ENCODE data around the gene RHOT2. TPM values are rescaled to one million over a fixed set of nuclear protein-coding genes. Genes with fewer than 3 reads are reported as not detected.

Gene RHOT2
- total and polyA plus RNA-seq, 10 of the 15 experiments (the other 5 are each of a cell fraction or from before 2014, with no cell fraction given), result 3.7 to 174 (median 69.8) TPM

GRCh38 chr16:717450-718245 is 49.7 kb downstream of the RHOT2 start:
- Histone ChIP-seq H4K20me1 (ENCODE audit: control insufficient read depth, insufficient read depth) (0 out of 2 replicates have a peak, but pooled peaks cover 2% of the 10 kb centered on the region), H3K79me2 (ENCODE audit: control insufficient read depth, insufficient read depth, low read length) (no peaks in the 10 kb centered on the region; the same call in 1 of the 2 replicates), H3K27ac (ENCODE audit: control insufficient read depth, insufficient read depth) (no peak overlapping the region), H3K36me3 (ENCODE audit: control insufficient read depth in 2 of 2, insufficient read depth in 2 of 2, low read length in 1 of 2) (no peaks in the 10 kb centered on the region), H3K4me3 (no peak overlapping the region), H3K9ac (ENCODE audit: control insufficient read depth, insufficient read depth, low read length) (no peak overlapping the region), H3K27me3 (replicated peaks in 1 of 2; ENCODE audit: control insufficient read depth in 2 of 2, insufficient read depth in 2 of 2, low read length in 1 of 2) (no peaks in the 10 kb centered on the region), H3K4me2 (ENCODE audit: control insufficient read depth, insufficient read depth) (no peak overlapping the region), H3K4me1 (ENCODE audit: control insufficient read depth, insufficient read depth, low read length) (peaks cover 10% of the 10 kb centered on the region), H3K9me3 (replicated peaks; ENCODE audit: control insufficient read depth, insufficient read depth, low read length) (no peaks in the 10 kb centered on the region), H2AFZ (ENCODE audit: control insufficient read depth, low read depth, low read length) (no peak overlapping the region)
- BruUV-seq (replicated peaks), result no TSS peak
- RAD21 ChIA-PET (ENCODE audit: unreplicated experiment), result no interaction called here
- DNase-seq (ENCODE audit: low read depth, low spot score) (no peak), FAIRE-seq (no peak), ATAC-seq (no peak)
- 80% methylated on average over 31 of the region's 32 CpGs for WGBS (ENCODE audit: insufficient coverage, insufficient replicate concordance, low lambda C conversion rate, missing lambda C conversion rate)
- intact Hi-C loops (cut with micrococcal nuclease; ENCODE audit: unreplicated experiment), result no loop called here
- in situ Hi-C loops (cut with MboI), result no loop called here
- POLR2A ChIA-PET, result interaction anchor here (0.5 kb wide), 1 partner anchor 25 kb away, joined by 3 read pairs; no protein-coding TSS in a partner anchor
- CTCF ChIA-PET, result no interaction called here
- SMC1A ChIA-PET (ENCODE audit: uncharacterized antibody, unreplicated experiment), result no interaction called here
- TF ChIP-seq RELB (IDR thresholded peaks at IDR 0.05; ENCODE audit: low read depth), result no peak
- no peak for TF ChIP-seq BCL11A (IDR thresholded peaks at IDR 0.05; ENCODE audit: low read depth, low read length)
- TF ChIP-seq ATF7 (IDR thresholded peaks at IDR 0.05; ENCODE audit: low read depth), result no peak
- TF ChIP-seq, protein P1, sequence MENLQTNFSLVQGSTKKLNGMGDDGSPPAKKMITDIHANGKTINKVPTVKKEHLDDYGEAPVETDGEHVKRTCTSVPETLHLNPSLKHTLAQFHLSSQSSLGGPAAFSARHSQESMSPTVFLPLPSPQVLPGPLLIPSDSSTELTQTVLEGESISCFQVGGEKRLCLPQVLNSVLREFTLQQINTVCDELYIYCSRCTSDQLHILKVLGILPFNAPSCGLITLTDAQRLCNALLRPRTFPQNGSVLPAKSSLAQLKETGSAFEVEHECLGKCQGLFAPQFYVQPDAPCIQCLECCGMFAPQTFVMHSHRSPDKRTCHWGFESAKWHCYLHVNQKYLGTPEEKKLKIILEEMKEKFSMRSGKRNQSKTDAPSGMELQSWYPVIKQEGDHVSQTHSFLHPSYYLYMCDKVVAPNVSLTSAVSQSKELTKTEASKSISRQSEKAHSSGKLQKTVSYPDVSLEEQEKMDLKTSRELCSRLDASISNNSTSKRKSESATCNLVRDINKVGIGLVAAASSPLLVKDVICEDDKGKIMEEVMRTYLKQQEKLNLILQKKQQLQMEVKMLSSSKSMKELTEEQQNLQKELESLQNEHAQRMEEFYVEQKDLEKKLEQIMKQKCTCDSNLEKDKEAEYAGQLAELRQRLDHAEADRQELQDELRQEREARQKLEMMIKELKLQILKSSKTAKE (IDR thresholded peaks at IDR 0.05; ENCODE audit: low read depth, poor library complexity, severe bottlenecking), result no peak
- TF ChIP-seq MEF2B (IDR thresholded peaks at IDR 0.05; ENCODE audit: partially characterized antibody, poor library complexity, severe bottlenecking), result no peak
- no peak for TF ChIP-seq MTA2 (IDR thresholded peaks at IDR 0.05; ENCODE audit: low read depth)
- no peak for TF ChIP-seq CHD1 (IDR thresholded peaks at IDR 0.05; ENCODE audit: low read depth, low read length)
- no peak for TF ChIP-seq NR2F1 (conservative IDR thresholded peaks at IDR 0.05)
- no peak for TF ChIP-seq CUX1 (IDR thresholded peaks at IDR 0.05; ENCODE audit: insufficient replicate concordance, low read depth, low read length)
- TF ChIP-seq CBX3 (IDR thresholded peaks at IDR 0.05; ENCODE audit: borderline replicate concordance, low read depth), result no peak
- no peak for TF ChIP-seq HDGF (IDR thresholded peaks at IDR 0.05)
- no peak for TF ChIP-seq JUND (IDR thresholded peaks at IDR 0.05; ENCODE audit: low read depth, low read length)
- TF ChIP-seq JUNB (IDR thresholded peaks at IDR 0.05), result no peak
- TF ChIP-seq FOS (IDR thresholded peaks at IDR 0.05; ENCODE audit: borderline replicate concordance, extremely low read depth, insufficient read length), result no peak
- TF ChIP-seq, protein P2, sequence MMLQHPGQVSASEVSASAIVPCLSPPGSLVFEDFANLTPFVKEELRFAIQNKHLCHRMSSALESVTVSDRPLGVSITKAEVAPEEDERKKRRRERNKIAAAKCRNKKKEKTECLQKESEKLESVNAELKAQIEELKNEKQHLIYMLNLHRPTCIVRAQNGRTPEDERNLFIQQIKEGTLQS (IDR thresholded peaks at IDR 0.05; ENCODE audit: borderline replicate concordance, extremely low read depth, low read depth, low read length), result no peak

Data from GM12878 (cell line).